Mucosa of gallbladder (tissue), 1 donor: ENCODE measurements around the gene LCLAT1. TPM values are rescaled to one million over a fixed set of nuclear protein-coding genes. Genes with fewer than 3 reads are reported as not detected.

ENCODE experiments used
- DNase-seq: peaks from one replicate; pipeline ENCODE4 v3.0.0-alpha.2; 2020; ENCODE audit warnings: low spot score
- total RNA-seq: library from RNA; stranded (reverse); gene quantifications from one replicate; pipeline ENCODE4 v1.2.1, GENCODE V29; 2021
- donor health status: DM: no; HTN: no; CAD: no.

Gene LCLAT1
- total RNA-seq, 1 donor from 2014 or later = 40.7 TPM

- no peak for DNase-seq
Measured at GRCh38 chr2:30514848-30515435, 67.9 kb downstream of the LCLAT1 start.

- no peak for DNase-seq
Measured at GRCh38 chr2:30516166-30516565, 69.1 kb downstream of the LCLAT1 start.

- DNase-seq = no peak
Measured at GRCh38 chr2:30519796-30520195, 72.8 kb downstream of the LCLAT1 start.

- no peak for DNase-seq
Measured at GRCh38 chr2:30522421-30522820, 75.4 kb downstream of the LCLAT1 start.

DNA sequence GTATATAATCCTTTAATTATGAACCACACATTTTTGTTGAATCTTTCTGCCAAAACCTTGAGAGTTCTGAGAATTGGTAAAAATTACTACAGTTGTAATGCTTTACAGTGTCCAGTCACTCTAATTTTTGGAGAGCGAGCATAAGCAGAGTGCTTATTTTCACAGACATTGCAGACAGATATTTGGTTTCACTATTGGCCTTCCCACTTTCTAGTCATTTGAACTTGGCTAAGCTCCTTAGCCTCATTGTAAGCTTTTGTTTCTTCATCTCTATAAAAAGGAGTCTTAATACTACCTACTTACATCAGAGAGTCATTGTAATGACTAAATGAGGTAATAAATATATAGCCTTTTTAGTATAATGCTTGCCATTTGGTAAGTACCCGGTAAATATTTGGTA is 80.4 kb downstream of the LCLAT1 start:
- no peak for DNase-seq

DNA sequence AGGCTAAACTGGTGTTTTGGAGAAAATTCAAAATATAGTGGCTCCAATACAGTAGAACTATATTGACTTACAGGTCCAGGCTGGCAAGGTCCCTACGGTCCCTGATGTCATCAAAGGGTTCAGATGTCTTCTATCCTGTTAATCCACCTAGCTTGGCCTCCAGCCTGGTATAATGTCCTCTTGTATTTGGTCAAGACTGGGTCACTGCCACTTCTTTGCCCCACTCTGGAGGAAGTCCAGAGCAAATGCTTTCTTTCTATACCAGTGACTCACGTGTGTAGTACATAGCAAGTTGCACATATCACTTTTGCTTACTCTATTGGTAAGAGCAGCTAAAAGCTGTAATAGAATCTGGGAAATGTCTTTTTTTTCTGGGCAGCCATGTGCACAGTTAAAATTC is 80.8 kb downstream of the LCLAT1 start:
- no peak for DNase-seq

- DNase-seq = no peak
Measured at GRCh38 chr2:30530346-30530745, 83.3 kb downstream of the LCLAT1 start.

- no peak for DNase-seq
Measured at GRCh38 chr2:30541680-30542079, 94.6 kb downstream of the LCLAT1 start.

DNA sequence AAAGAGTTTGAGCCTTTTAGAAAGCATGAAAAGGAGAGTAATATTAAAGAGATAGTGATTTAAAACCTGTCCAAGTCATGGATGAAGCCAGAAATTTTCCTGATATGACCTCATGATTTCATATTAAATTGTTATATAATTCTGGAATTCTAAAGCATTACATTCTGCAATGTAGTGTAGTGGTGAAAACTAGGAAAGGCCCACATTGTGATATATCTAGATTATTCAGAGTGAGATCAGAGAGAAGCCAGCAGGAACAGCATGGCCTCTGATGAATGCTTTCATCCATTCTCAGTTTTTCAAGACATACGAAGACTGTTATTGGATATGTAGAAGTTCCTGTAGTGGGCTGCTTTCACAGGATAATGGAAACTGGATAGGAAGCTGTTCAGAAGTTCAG is 98.8 kb downstream of the LCLAT1 start:
- no peak for DNase-seq

DNA sequence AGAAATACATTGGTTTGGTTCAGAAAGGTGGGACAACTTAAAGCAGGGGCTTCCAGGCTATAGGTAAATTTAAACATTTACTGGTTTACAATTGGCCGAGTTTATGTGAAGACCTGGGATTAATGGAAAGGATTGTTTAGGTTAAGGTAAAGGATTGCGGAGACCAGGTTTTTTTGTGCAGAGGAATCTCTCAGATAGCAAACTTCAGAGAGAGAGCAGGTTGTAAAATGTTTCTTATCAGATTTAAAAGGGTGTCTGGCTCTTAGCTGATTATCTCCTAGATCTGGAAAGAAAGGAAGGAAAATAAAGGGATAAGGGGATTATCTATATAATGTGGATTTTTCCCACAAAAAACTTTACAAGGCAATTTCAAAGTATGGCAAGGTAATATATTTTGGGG is 101.3 kb downstream of the LCLAT1 start:
- DNase-seq = no peak

DNA sequence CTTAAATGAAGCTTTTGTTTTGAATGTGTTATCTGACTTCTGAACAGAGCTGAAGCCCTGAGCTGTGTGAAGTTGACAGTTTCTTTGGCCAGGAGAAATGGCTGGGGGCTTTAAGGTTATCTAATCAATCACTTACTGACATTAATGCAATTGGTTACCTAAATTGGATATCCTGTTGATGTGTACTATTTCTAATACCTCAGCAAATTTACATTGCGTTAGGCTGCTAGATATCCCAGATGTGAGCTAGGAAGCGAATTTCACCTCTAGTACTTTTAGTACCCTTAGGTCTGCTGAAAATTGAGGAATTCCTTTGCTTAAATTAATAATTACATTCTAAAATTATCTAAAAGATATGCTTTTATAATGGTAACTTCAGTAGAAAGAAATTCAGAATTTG is 102.0 kb downstream of the LCLAT1 start:
- DNase-seq = no peak

DNA sequence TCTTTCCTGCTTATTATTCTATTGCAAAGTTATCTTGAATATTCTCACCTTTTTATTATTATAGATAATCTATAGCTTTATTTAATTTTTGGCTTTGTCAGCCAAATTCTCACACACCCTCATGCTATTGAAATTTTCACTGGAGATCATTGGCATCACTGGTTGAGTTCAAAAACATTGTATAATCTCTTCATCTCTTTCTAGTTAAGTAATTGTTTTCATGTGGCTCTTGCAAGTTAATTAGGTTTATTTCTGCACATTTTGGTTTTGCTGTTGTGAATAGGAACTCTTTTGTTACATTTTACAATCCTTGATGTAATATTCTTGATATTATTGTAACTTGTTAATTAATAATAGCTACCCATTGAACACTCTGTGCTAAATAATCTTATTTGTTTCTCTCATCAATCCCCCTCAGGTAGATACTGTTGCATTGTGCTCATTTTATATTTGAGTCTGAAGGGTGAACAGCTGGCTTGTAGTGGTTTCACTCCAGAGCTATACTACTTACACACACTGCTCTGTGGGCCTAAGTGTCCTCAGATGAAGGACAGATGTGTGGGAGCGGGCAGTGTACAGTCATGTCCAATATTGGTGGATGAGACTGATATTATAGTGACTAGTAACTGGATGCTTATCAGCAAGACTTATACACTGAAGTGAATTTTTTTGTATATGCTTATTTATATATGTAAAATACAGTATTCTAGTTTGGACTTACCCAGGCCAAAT is 112.7 kb downstream of the LCLAT1 start:
- DNase-seq = no peak

DNA sequence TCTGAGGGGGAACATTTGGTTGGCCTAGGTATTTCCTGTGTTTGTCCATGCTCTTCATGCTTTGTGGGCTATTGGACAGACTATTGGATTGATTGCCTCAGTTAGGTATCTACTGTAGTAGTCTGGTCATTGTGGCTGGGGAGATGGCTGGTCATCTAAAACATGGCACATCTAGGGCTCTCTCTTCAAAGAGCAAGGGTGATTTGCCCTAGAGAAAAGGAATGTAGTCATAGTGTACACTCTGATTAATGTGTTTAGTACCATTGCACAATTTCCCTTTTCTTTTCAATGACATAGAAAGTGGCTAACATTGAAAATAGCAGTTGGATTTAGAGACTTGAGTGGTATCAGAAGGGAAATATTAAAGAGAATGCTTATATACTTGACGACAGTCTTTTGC is 114.3 kb downstream of the LCLAT1 start:
- no peak for DNase-seq

GRCh38 chr2:30565851-30566358 is 118.9 kb downstream of the LCLAT1 start:
- DNase-seq = no peak

DNA sequence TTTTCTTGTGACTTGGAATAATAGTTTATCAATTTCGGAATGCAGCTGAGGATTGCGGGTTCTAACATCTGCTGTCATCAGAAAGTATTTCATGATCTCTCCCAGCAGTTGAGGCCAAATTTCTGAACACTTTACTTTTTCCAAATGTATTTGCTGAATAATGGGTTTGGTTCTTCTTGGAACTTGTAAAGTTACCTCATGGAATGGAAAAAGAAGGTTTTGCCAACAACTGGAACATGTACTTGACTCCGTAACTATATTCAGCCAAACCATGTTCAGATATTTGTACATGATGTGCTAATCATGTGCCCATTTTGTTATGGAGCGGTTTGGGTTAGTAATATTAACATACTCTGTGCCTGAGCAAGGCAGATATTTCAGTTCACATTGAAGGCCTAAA is 119.6 kb downstream of the LCLAT1 start:
- no peak for DNase-seq

GRCh38 chr2:30567317-30567716 is 120.3 kb downstream of the LCLAT1 start:
- DNase-seq = no peak

DNA sequence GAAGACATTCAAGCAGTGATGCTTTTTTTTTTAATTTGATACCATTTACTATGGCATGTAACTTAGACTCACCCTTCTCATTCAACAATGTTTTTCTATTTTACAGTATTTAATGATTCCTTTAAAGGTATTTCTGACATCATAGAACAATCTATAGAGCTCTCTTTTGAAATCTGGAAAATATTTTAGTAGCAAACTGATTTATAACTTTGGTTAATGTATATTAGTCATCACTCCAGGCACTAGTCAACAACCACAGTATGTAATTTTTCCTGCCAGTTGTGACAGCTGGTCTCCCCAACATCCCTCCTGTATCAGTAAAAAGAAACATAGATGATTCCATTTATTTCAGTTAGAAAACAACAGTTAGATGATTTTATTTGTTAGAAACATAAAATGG is 122.9 kb downstream of the LCLAT1 start:
- no peak for DNase-seq

- no peak for DNase-seq
Measured at GRCh38 chr2:30577151-30577550, 130.1 kb downstream of the LCLAT1 start.

DNA sequence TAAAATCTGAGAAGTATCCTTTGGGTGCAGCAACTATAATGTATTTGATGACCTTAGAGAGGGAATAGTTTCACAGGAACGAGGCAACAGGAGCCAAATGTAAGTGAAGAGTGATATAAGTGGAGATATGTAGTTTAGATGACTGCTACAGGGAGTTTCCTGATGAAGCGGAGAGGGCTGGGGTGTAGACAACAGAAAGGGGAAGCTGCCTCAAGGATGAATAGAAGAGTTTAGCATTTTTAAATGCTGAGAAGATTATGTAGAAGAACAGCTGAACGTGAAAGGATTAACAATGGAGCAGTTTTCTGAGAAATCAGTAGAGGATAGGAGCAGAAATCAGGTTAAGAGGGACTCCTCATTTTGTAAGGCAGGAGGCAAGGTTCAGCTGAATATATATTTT is 133.3 kb downstream of the LCLAT1 start:
- no peak for DNase-seq

GRCh38 chr2:30582521-30582920 is 135.5 kb downstream of the LCLAT1 start:
- DNase-seq = no peak

- DNase-seq = no peak
Measured at GRCh38 chr2:30583204-30583749, 136.2 kb downstream of the LCLAT1 start.

GRCh38 chr2:30584116-30584515 is 137.1 kb downstream of the LCLAT1 start:
- DNase-seq = no peak

GRCh38 chr2:30588994-30589393 is 141.9 kb downstream of the LCLAT1 start:
- DNase-seq = no peak
